Measurements from ENCODE around the gene PHF1.

PHF1 gene

DNA sequence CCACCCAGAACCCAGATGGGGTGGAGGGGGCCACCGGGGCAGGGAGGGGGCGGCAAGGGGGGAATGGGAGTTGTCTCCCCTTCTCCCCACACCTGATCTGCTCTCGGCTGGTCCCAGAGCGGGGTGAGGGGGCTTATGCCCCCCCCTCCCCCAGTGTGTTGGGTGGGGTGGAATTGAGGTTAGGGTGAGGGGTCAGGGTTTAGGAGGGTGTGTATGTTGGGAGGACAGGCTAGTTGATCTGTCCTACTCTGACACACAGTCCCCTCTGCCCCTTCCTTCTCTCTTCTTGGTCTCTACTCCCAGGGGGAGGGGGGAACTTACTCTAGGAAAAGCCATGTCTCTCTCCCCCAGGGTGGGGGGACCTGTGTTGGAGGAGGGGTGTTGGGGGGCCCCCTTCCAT lies 41.7 kb downstream of the PHF1 start:
- FAIRE-seq (no peak), DNase-seq (ENCODE audit: insufficient read length, low spot score) (peak; percentile 22)
- TF ChIP-seq SPI1 (IDR thresholded peaks at IDR 0.05; ENCODE audit: low read depth, low read length) (no peak), PAX5 (IDR thresholded peaks at IDR 0.05; ENCODE audit: insufficient read depth, low read length, severe bottlenecking) (no peak), POU2F2 (IDR thresholded peaks at IDR 0.05; ENCODE audit: low read depth, low read length) (no peak), TAF1 (IDR thresholded peaks at IDR 0.05; ENCODE audit: low read depth, low read length) (no peak), POLR2A (IDR thresholded peaks at IDR 0.05; ENCODE audit: low read depth, low read length) (no peak), POLR2AphosphoS5 (IDR thresholded peaks at IDR 0.05; ENCODE audit: low read depth, low read length) (no peak)

DNA sequence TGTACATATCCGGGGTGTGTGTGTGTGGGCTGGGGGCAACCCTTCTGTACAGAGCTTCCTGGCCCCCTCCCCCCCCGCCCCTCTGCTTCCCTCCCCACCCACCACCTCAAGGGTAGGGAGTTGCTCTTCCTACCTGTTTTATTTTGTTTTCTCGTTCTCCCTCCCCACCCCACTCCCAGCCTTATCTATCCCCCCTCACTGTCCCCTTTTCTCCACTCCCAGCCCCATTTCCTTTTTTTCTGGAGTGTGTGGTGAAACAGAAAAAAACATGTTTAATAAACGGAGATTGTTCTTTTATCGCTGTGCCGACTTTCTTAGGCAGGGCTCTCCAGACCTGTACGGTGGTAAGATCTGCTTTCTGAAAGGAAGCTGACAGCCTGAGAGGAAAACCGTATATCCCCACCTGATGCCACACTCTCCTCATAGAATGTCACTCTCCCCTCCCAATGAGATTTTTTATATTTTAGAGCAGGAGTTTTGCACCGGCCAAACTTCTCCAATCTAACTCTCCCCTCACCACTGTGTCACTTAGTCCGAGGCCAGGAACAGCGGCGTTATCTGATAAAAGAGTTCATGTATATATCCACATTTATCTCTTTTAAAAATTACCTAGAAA lies 42.7 kb downstream of the PHF1 start:
- TF ChIP-seq SPI1 (IDR thresholded peaks at IDR 0.05; ENCODE audit: low read depth, low read length) = no peak
- TF ChIP-seq POLR2AphosphoS5 (IDR thresholded peaks at IDR 0.05; ENCODE audit: low read depth, low read length) = no peak
- no peak for TF ChIP-seq TAF1 (IDR thresholded peaks at IDR 0.05; ENCODE audit: low read depth, low read length)
- TF ChIP-seq POU2F2 (IDR thresholded peaks at IDR 0.05; ENCODE audit: low read depth, low read length) = no peak
- TF ChIP-seq PAX5 (IDR thresholded peaks at IDR 0.05; ENCODE audit: insufficient read depth, low read length, severe bottlenecking) = no peak
- TF ChIP-seq POLR2A (IDR thresholded peaks at IDR 0.05; ENCODE audit: low read depth, low read length) = no peak
- FAIRE-seq (no peak), DNase-seq (ENCODE audit: insufficient read length, low spot score) (peak; percentile 25)

DNA sequence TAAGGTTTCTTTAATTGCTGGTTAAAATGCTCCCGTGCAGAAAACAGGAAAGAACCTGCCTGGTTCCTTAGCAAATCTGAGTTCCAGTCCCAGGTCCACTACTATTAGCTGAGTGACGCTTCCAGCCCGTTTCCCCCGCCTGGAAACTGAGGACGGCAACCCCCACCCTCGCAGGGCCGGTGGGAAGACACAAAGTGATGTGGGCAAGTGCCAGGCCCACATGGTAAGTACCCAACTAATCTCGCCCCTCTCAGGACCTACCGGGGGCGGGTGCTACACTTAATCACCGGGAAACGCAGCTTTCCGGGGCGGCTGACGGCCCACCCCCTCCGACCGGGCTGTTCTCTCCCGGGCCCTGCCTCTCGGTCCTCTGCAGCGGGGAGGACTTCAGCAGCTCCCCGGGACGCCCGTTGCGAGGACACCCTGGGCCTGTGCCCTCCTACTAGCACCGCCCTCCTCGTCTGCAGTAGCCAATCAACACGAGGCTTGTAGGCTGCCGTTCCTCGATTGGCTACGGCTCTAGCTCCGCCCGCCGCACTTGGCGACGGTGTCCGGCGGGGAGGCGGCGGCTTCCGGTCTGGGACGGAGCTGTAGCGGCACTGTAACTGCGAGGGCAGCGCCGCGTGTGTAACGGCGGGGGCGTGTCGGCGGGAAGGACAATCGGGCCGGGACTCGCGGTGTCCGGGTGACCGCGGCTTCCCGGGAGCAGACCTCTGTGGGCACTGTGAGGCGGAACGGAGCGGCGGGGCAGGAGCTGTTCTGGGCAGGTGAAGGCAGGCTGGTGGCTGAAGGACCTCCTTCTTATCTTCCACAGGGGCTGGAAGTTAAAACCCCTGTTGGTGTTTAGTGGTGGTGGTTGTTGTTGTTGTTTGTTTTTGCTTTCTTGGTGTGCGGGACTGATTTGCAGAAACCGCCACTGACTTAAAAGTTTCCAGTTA lies 43.5 kb downstream of the PHF1 start, which contains the start of gene ZBTB9:
ZBTB9 (plus strand) TSS at position 568 of the 938 bp plus-strand sequence. CDS start 525 bp downstream, outside the sequence.
- TF ChIP-seq TAF1 (IDR thresholded peaks at IDR 0.05; ENCODE audit: low read depth, low read length) = peak; percentile 60
- no peak for TF ChIP-seq SPI1 (IDR thresholded peaks at IDR 0.05; ENCODE audit: low read depth, low read length)
- peak; percentile 87 for TF ChIP-seq POLR2A (IDR thresholded peaks at IDR 0.05; ENCODE audit: low read depth, low read length)
- peak; percentile 99 for DNase-seq (ENCODE audit: insufficient read length, low spot score)
- FAIRE-seq = peak; percentile 99

DNA sequence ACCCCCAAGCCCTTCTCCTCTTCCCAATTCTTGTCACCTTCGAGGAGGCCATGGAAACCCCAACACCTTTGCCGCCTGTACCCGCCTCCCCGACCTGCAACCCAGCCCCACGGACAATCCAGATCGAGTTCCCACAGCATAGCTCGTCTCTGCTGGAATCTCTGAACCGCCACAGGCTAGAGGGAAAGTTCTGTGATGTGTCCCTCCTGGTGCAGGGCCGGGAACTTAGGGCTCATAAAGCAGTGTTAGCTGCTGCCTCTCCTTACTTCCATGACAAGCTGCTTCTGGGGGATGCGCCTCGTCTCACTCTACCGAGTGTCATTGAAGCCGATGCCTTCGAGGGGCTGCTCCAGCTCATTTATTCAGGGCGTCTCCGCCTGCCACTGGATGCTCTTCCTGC lies 44.2 kb downstream of the PHF1 start:
- no peak for TF ChIP-seq POLR2A (IDR thresholded peaks at IDR 0.05; ENCODE audit: low read depth, low read length)
- TF ChIP-seq TAF1 (IDR thresholded peaks at IDR 0.05; ENCODE audit: low read depth, low read length) = no peak
- TF ChIP-seq PAX5 (IDR thresholded peaks at IDR 0.05; ENCODE audit: insufficient read depth, low read length, severe bottlenecking) = no peak
- no peak for TF ChIP-seq POU2F2 (IDR thresholded peaks at IDR 0.05; ENCODE audit: low read depth, low read length)
- no peak for TF ChIP-seq SPI1 (IDR thresholded peaks at IDR 0.05; ENCODE audit: low read depth, low read length)
- TF ChIP-seq POLR2AphosphoS5 (IDR thresholded peaks at IDR 0.05; ENCODE audit: low read depth, low read length) = no peak
- FAIRE-seq (no peak), DNase-seq (ENCODE audit: insufficient read length, low spot score) (no peak)

DNA sequence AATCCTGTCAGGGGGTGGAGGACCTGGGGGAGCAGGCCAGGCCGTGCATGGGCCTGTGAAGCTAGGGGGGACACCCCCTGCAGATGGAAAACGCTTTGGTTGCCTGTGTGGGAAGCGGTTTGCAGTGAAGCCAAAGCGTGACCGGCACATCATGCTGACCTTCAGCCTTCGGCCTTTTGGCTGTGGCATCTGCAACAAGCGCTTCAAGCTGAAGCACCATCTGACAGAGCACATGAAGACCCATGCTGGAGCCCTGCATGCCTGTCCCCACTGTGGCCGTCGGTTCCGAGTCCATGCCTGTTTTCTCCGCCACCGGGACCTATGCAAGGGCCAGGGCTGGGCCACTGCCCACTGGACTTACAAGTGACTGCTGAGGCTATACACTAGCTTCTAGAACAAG lies 45.3 kb downstream of the PHF1 start:
- no peak for DNase-seq (ENCODE audit: insufficient read length, low spot score)
- no peak for TF ChIP-seq SPI1 (IDR thresholded peaks at IDR 0.05; ENCODE audit: low read depth, low read length)
- no peak for TF ChIP-seq PAX5 (IDR thresholded peaks at IDR 0.05; ENCODE audit: insufficient read depth, low read length, severe bottlenecking)
- no peak for TF ChIP-seq POU2F2 (IDR thresholded peaks at IDR 0.05; ENCODE audit: low read depth, low read length)
- no peak for TF ChIP-seq POLR2AphosphoS5 (IDR thresholded peaks at IDR 0.05; ENCODE audit: low read depth, low read length)
- TF ChIP-seq POLR2A (IDR thresholded peaks at IDR 0.05; ENCODE audit: low read depth, low read length) = no peak
- TF ChIP-seq TAF1 (IDR thresholded peaks at IDR 0.05; ENCODE audit: low read depth, low read length) = no peak
- no peak for FAIRE-seq

DNA sequence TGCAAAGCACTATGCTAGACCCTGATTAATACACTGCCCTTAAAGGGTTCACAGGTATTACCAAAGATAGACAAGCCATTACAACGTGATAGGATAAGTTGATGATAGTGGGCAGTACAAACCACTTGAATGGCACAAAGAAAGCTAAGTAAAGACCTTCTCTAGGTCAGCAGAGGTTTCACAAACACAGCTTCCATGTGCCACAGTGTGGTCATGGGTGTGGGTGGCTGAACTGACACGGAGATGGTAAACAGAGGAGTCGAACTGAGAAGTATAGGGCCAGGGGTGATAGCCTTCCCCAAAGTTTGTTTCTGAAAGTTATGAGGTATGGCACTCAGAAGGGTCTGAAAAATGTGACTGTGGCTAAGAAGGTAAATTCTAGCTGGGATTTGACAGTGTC lies 47.9 kb downstream of the PHF1 start:
- DNase-seq (ENCODE audit: insufficient read length, low spot score) (no peak), FAIRE-seq (no peak)
- TF ChIP-seq POLR2AphosphoS5 (IDR thresholded peaks at IDR 0.05; ENCODE audit: low read depth, low read length) (no peak), SPI1 (IDR thresholded peaks at IDR 0.05; ENCODE audit: low read depth, low read length) (no peak), PAX5 (IDR thresholded peaks at IDR 0.05; ENCODE audit: insufficient read depth, low read length, severe bottlenecking) (no peak), POLR2A (IDR thresholded peaks at IDR 0.05; ENCODE audit: low read depth, low read length) (no peak), TAF1 (IDR thresholded peaks at IDR 0.05; ENCODE audit: low read depth, low read length) (no peak), POU2F2 (IDR thresholded peaks at IDR 0.05; ENCODE audit: low read depth, low read length) (no peak)

DNA sequence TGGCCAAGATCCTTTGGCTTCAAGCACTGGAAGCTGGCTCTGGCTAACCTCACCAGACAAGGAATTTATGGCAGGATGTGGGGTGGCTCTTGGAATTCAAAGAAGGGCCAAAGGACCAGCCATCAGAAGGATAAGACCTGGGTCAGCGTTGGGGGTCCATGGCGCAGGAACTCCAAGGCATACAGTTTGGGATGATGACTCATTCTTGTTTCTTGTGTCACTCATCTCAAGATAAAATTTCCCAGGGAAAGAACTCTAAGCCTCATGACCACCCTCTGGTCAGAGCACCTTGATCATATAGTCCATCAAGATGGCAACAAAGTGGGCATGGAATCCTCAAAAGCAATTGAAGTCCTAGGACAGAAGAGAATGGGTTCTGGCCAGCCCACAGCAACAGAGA lies 48.4 kb downstream of the PHF1 start:
- FAIRE-seq = no peak
- DNase-seq (ENCODE audit: insufficient read length, low spot score) = no peak

More for the DNA sequence above, 48.4 kb downstream of the PHF1 start:
- TF ChIP-seq POU2F2 (IDR thresholded peaks at IDR 0.05; ENCODE audit: low read depth, low read length) = no peak
- no peak for TF ChIP-seq TAF1 (IDR thresholded peaks at IDR 0.05; ENCODE audit: low read depth, low read length)
- no peak for TF ChIP-seq SPI1 (IDR thresholded peaks at IDR 0.05; ENCODE audit: low read depth, low read length)
- TF ChIP-seq PAX5 (IDR thresholded peaks at IDR 0.05; ENCODE audit: insufficient read depth, low read length, severe bottlenecking) = no peak
- no peak for TF ChIP-seq POLR2AphosphoS5 (IDR thresholded peaks at IDR 0.05; ENCODE audit: low read depth, low read length)
- TF ChIP-seq POLR2A (IDR thresholded peaks at IDR 0.05; ENCODE audit: low read depth, low read length) = no peak
